Activated CD4-positive, alpha-beta T cell treated with anti-CD3 and anti-CD28 coated beads for 36 hours (primary cell): ENCODE measurements around the gene NOCT. TPM values are rescaled to one million over a fixed set of nuclear protein-coding genes. Genes with fewer than 3 reads are reported as not detected.

Experiments used
- ATAC-seq: fragments of 200-7000 bp; cut with Tn5 transposase; one replicate; pipeline ENCODE4 v1.10.0; 2021; ENCODE audit warnings: mild to moderate bottlenecking, moderate library complexity
- CTCF ChIA-PET: fragments of 350-600 bp; sonication (Branson Sonifier 250); formaldehyde crosslinking; loops from one replicate; lab custom pipeline; 2021; ENCODE audit warnings: antibody characterized with exemption; lab: Charles Lee
- POLR2A ChIA-PET: fragments of 350-600 bp; sonication (Branson Sonifier 250); formaldehyde crosslinking; loops from one replicate; lab custom pipeline; 2021; ENCODE audit warnings: antibody characterized with exemption, inconsistent platforms; lab: Charles Lee
- DNase-seq: peaks from one replicate; pipeline ENCODE4 v3.0.0-alpha.2; 2020
- H3K27ac Mint-ChIP-seq: one replicate; pipeline ENCODE4 v1.8.0; 2021; ENCODE audit warnings: mixed read lengths
- H3K27me3 Mint-ChIP-seq: one replicate; pipeline ENCODE4 v1.8.0; 2021; ENCODE audit warnings: mixed read lengths
- H3K36me3 Mint-ChIP-seq: one replicate; pipeline ENCODE4 v1.8.0; 2021; ENCODE audit warnings: low read depth, mixed read lengths
- H3K4me1 Mint-ChIP-seq: one replicate; pipeline ENCODE4 v1.8.0; 2021; ENCODE audit warnings: mixed read lengths
- H3K4me3 Mint-ChIP-seq: one replicate; pipeline ENCODE4 v1.8.0; 2021; ENCODE audit warnings: mild to moderate bottlenecking, moderate library complexity, mixed read lengths
- H3K9me3 Mint-ChIP-seq: one replicate; pipeline ENCODE4 v1.8.0; 2021; ENCODE audit warnings: low read depth, mixed read lengths
- intact Hi-C, 2 experiments: fragments of 100-400 bp; cut with DNase I in 1 of 2; cut with micrococcal nuclease in 1 of 2; formaldehyde crosslinking; loops; one replicate each; pipeline versions ENCODE4 v1.14.2 to v1.15.1; 2022 to 2024; cut with DNase I, micrococcal nuclease
- total RNA-seq, 2 experiments: library from RNA; stranded (reverse); gene quantifications; one replicate each; pipeline ENCODE4 v1.2.3, GENCODE V29; 2021

The NOCT gene
- total RNA-seq, result 10 to 100 TPM; 16.5 to 20.5 TPM

DNA sequence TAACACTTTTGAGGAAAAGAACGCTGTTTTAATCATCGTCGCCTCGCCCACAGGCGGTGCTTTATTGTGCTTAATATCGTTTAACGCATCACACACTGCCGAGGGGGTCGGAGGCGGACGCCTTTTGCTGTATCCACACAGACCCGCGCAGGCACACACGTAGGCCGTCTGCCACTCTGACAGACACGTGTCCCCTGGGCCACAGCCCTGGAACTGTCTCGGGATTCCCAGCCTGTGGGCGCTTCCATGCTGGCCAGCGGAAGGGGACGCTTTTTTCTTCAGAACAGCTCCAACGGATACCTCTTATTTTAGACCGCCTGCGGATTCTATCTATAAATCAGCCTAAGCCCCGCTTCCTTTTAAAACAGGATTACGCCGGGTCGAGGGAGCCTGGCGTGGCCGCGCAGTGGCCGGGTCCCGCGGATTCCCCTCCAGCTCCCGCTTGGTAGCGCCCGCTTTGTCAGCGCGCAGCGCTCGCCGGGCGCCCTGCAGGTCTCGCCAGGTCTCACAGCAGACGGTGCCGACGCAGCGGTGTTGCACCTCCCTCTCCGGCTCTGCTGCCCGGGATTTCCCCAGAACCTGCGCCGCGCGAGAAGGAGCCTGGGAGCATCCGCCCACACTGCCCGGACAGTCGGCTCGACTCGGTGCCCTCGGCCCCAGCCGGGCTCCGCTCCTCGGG, at the start of gene NOCT:
TSS of gene NOCT (plus strand) at position 513 of the 679 bp plus-strand sequence. CDS start 201 bp downstream, outside the sequence.
- intact Hi-C loops, result loop anchor here (1.0 to 10.0 kb wide), 13 partner anchors 68 to 1509 kb away; partner anchors contain the start of genes NAA15 (in 2 of the 2), ELF2 (in 1 of the 2), ELMOD2 (in 1 of the 2) and MAML3 (in 1 of the 2)
- peaks cover 17% of the 10 kb centered on the region for H3K36me3 Mint-ChIP-seq
- ChIA-PET POLR2A (interaction anchor here (0.6 to 1.5 kb wide), 4 partner anchors 20 to 604 kb away, joined by 3 to 4 read pairs (median 4); no protein-coding TSS in a partner anchor), CTCF (interaction anchor here (0.6 to 3.9 kb wide), 9 partner anchors 14 to 285 kb away, joined by 3 to 31 read pairs (median 3); no protein-coding TSS in a partner anchor)
- no peaks in the 10 kb centered on the region for H3K27me3 Mint-ChIP-seq
- peak; percentile 98 for DNase-seq
- peak within 1 kb of the TSS; percentile 90 for H3K4me3 Mint-ChIP-seq
- H3K9me3 Mint-ChIP-seq, result no peaks in the 10 kb centered on the region
- ATAC-seq, result peak; percentile 92
- peaks cover 41% of the 10 kb centered on the region for H3K4me1 Mint-ChIP-seq
- H3K27ac Mint-ChIP-seq, result peak within 1 kb of the TSS; percentile 96

- Mint-ChIP-seq H3K27me3 (no peaks in the 10 kb centered on the region), H3K27ac (no peak overlapping the region), H3K36me3 (no peaks in the 10 kb centered on the region), H3K4me1 (no peaks in the 10 kb centered on the region), H3K4me3 (no peak overlapping the region), H3K9me3 (no peaks in the 10 kb centered on the region)
- intact Hi-C loops, result no loop called here
- POLR2A ChIA-PET, result no interaction called here
- CTCF ChIA-PET, result interaction anchor here (1.0 kb wide), 1 partner anchor 96 kb away, joined by 3 read pairs; no protein-coding TSS in a partner anchor
- ATAC-seq (no peak), DNase-seq (no peak)
These were observed 48.3 kb upstream of the NOCT start for GRCh38 chr4:138967313-138967712.

DNA sequence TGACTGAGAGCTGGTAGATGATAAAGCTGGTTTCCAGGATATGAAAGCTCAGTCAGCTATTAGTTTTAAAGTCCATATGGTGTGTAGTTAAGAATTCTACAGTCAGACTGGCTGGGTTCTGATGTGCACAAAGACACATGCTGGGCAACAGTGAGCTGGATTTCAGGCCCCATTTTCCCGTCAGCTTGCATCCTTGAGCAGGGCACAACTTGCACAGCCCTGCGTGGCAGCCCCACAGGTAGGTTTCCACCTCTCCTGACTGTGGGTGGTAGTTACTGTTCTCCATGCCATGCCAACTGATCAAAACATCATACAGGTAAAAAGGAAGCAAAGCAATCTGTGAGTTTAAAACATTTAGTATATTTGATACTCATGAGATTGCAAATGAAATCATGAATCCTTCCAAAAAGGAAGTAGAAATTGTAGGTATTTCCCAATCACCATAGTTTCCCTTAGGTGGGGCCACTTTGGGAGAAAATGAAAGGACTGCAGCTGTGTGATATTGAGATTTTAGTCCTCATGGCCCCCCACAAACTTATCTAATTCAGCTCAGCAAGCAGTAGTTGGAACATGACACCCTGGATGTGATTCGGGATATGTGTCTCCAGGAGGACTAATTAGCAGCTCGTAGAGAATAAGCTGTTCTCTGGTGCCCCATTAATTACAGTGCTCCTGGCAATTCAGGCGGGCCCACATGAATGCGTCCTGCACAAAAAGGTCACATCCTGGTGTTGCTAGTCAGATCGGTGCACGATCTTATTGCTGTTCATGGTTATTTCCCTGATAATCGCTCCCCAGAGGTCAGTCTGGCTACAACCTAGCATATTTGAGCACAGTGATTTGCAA, 42.4 kb upstream of the NOCT start:
- Mint-ChIP-seq H3K27me3 (no peaks in the 10 kb centered on the region), H3K9me3 (no peaks in the 10 kb centered on the region), H3K4me1 (no peaks in the 10 kb centered on the region), H3K4me3 (no peak overlapping the region), H3K27ac (no peak overlapping the region), H3K36me3 (no peaks in the 10 kb centered on the region)
- DNase-seq, result no peak
- no peak for ATAC-seq
- ChIA-PET CTCF (no interaction called here), POLR2A (no interaction called here)
- intact Hi-C loops, result no loop called here

DNA sequence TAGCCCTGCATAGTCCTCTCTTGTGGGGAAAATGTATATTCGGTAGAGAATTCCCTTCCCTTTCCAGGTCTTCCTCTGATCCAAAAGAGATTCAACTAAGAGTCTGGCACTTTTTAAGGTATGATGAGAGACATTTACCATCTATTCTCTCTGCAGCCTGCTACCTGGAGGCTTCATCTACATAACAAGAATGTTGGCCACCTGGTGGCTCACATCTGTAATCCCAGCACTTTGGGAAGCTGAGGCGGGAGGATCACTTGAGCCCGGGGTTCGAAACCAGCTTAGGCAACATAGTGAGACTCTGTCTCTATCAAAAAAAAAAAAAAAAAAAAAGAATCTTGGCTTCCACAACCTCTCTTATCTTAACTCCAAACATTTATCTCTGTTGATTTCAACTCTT, 40.4 kb upstream of the NOCT start:
- Mint-ChIP-seq H3K36me3 (no peaks in the 10 kb centered on the region), H3K27me3 (no peaks in the 10 kb centered on the region), H3K9me3 (no peaks in the 10 kb centered on the region), H3K4me3 (no peak overlapping the region), H3K27ac (no peak overlapping the region), H3K4me1 (no peaks in the 10 kb centered on the region)
- CTCF ChIA-PET, result interaction anchor here (0.7 kb wide), 1 partner anchor 39 kb away, joined by 3 read pairs; no protein-coding TSS in a partner anchor
- POLR2A ChIA-PET, result no interaction called here
- no peak for DNase-seq
- intact Hi-C loops, result no loop called here
- ATAC-seq, result no peak

DNA sequence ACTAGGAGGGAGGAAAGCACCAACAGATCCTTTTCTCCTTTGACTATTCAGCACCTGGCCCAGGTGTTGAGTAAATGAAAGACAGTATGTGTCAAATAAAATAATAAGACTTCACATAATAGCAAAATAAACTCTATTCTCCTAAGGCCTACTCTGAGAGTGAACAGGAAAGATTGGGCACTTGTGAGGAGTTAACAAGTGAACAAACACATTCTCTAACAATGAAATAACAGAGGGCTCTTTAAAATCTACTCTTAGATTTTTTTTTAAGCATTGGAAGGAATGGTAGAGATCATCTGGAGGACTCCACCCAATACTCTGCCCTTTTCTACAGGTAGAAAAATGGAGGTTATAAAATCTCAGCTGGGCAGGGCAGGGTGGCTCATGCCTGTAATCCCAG, 39.1 kb upstream of the NOCT start:
- Mint-ChIP-seq H3K9me3 (no peaks in the 10 kb centered on the region), H3K4me1 (no peaks in the 10 kb centered on the region), H3K27ac (no peak overlapping the region), H3K27me3 (no peaks in the 10 kb centered on the region), H3K4me3 (no peak overlapping the region), H3K36me3 (no peaks in the 10 kb centered on the region)
- ChIA-PET CTCF (no interaction called here), POLR2A (no interaction called here)
- intact Hi-C loops, result no loop called here
- ATAC-seq (no peak), DNase-seq (no peak)

- Mint-ChIP-seq H3K9me3 (no peaks in the 10 kb centered on the region), H3K27ac (no peak overlapping the region), H3K4me3 (no peak overlapping the region), H3K4me1 (no peaks in the 10 kb centered on the region), H3K27me3 (no peaks in the 10 kb centered on the region), H3K36me3 (no peaks in the 10 kb centered on the region)
- DNase-seq, result no peak
- ChIA-PET POLR2A (no interaction called here), CTCF (interaction anchor here (0.7 kb wide), 1 partner anchor 282 kb away, joined by 3 read pairs; no protein-coding TSS in a partner anchor)
- no peak for ATAC-seq
- intact Hi-C loops, result no loop called here
These were observed 38.1 kb upstream of the NOCT start for GRCh38 chr4:138977524-138977923.

DNA sequence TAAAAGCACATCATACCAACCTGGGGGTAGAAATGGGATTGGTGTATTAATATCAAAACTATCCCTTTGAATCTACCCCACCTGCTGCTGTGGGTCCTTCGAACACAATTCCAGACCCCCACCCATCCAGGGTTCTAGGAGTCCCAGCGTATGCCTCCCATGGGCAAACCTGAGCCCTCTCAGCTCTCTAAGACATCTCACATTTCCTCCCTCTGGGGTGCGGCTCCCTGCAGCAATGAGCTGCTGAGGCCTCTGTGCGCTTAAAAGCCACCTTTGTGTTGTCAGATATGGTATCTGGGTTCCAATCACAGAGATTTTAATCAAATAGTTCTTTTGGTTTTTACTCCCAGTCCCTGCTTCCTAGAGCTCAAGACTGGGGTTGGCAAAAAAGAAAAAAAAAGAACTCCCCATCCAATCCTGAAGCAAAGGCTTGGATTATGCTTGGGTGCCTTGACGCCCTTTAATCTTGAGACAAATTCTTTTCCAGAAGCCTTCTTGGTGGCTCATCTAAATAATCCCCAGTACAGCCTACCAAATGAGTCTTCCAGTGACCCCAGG, 37.5 kb upstream of the NOCT start:
- no peak overlapping the region for H3K27ac Mint-ChIP-seq
- intact Hi-C loops, result no loop called here
- H3K36me3 Mint-ChIP-seq, result no peaks in the 10 kb centered on the region
- ATAC-seq (no peak), DNase-seq (no peak)
- no peak overlapping the region for H3K4me3 Mint-ChIP-seq
- no peaks in the 10 kb centered on the region for H3K4me1 Mint-ChIP-seq
- CTCF ChIA-PET, result interaction anchor here (0.6 kb wide), 1 partner anchor 130 kb away, joined by 3 read pairs; no protein-coding TSS in a partner anchor
- POLR2A ChIA-PET, result no interaction called here
- no peaks in the 10 kb centered on the region for H3K27me3 Mint-ChIP-seq
- H3K9me3 Mint-ChIP-seq, result no peaks in the 10 kb centered on the region

DNA sequence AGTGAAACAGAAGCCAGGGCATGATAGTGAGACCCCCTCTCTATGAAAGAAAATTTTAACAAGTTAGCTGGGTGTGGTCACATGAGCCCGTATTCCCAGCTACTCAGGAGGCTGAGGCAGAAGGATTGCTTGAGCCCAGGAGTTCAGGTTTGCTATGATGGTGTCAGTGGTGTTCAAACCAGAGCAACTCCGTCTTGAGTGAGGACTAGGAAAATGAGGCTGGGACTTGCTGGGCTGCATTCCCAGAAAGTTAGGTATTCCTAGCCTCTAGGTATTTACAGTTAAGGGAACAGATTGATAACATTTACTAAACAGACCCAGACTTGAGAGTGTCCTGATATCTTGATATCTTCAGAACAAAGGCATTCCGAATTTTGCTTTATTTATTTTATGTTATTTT, 37.0 kb upstream of the NOCT start:
- Mint-ChIP-seq H3K9me3 (no peaks in the 10 kb centered on the region), H3K27ac (no peak overlapping the region), H3K27me3 (no peaks in the 10 kb centered on the region), H3K4me3 (no peak overlapping the region), H3K4me1 (no peaks in the 10 kb centered on the region), H3K36me3 (no peaks in the 10 kb centered on the region)
- CTCF ChIA-PET, result interaction anchor here (0.6 kb wide), 1 partner anchor 130 kb away, joined by 3 read pairs; no protein-coding TSS in a partner anchor
- intact Hi-C loops, result no loop called here
- POLR2A ChIA-PET, result no interaction called here
- DNase-seq (no peak), ATAC-seq (no peak)

DNA sequence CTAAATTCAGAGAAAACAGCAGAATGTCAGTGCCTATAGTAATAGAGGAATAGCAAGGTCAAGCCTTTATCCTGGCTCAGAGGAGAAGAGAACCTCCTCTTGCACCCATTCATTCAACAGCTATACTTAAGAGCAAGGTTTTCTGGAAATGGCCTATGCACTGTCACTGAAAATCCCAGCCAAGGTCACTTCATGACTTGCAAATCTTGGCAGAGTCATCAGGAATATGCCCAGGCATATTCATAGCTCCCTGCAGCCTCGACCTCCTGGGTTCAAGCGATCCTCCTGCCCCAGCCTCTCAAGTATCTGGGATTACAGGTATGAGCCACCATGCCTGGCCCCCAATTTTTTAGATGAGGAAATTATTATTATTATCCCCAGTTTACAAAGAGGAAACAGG, 35.8 kb upstream of the NOCT start:
- H3K9me3 Mint-ChIP-seq, result no peaks in the 10 kb centered on the region
- POLR2A ChIA-PET, result no interaction called here
- ATAC-seq, result no peak

GRCh38 chr4:138981930-138982390, 33.6 kb upstream of the NOCT start:
- ChIA-PET POLR2A (no interaction called here), CTCF (no interaction called here)
- intact Hi-C loops, result no loop called here
- H3K9me3 Mint-ChIP-seq, result no peaks in the 10 kb centered on the region
- no peaks in the 10 kb centered on the region for H3K4me1 Mint-ChIP-seq
- H3K4me3 Mint-ChIP-seq, result no peak overlapping the region
- ATAC-seq, result no peak
- no peaks in the 10 kb centered on the region for H3K27me3 Mint-ChIP-seq
- H3K27ac Mint-ChIP-seq, result no peak overlapping the region
- H3K36me3 Mint-ChIP-seq, result no peaks in the 10 kb centered on the region
- no peak for DNase-seq

More for the DNA sequence above, 35.8 kb upstream of the NOCT start:
- no peaks in the 10 kb centered on the region for H3K36me3 Mint-ChIP-seq
- DNase-seq, result no peak
- no peak overlapping the region for H3K27ac Mint-ChIP-seq
- intact Hi-C loops, result no loop called here
- no peaks in the 10 kb centered on the region for H3K27me3 Mint-ChIP-seq
- H3K4me1 Mint-ChIP-seq, result no peaks in the 10 kb centered on the region
- no peak overlapping the region for H3K4me3 Mint-ChIP-seq
- CTCF ChIA-PET, result no interaction called here

- DNase-seq (no peak), ATAC-seq (no peak)
- H3K9me3 Mint-ChIP-seq, result no peaks in the 10 kb centered on the region
- intact Hi-C loops, result no loop called here
- POLR2A ChIA-PET, result no interaction called here
- no peaks in the 10 kb centered on the region for H3K36me3 Mint-ChIP-seq
- H3K4me1 Mint-ChIP-seq, result no peaks in the 10 kb centered on the region
- no peak overlapping the region for H3K27ac Mint-ChIP-seq
- no peaks in the 10 kb centered on the region for H3K27me3 Mint-ChIP-seq
- CTCF ChIA-PET, result no interaction called here
- no peak overlapping the region for H3K4me3 Mint-ChIP-seq
These were observed 32.8 kb upstream of the NOCT start for GRCh38 chr4:138982754-138983153.
